NCI-H1048 (cell line): ENCODE measurements around the gene SF3B4.

Experiments used
- DNase-seq: peaks from one replicate; lab custom pipeline; 2025; lab: John Stamatoyannopoulos, UW

The SF3B4 gene

GRCh38 chr1:149932474-149932873 lies 4.9 kb upstream of the SF3B4 start:
- DNase-seq: no peak

DNA sequence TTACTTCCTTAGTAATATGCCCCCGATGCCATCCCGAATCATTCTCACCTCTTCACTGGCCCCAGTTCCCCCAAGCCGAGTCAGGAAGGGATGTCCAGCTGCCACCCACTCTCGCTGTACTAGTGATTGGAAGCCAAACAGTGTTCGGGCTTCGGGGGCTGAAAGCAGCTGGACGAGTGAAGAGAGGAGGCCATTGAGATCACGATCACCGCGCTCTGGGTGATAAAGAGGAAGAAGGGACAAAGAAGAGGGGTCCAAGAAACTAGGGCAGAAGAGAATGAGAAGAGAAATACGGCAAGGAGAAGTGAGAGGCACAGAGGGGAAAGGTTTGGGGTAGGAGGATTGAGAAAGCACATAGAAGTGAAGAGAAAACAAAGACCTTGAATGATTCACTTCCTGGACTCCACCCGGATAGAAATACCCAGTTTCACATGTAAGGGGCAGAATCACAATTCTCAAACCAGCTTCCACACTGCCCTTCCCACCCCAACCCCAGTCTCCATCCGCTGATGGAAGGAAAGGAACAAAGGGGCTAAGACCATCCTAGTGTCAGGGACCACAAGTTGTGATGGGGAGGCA lies 3.7 kb upstream of the SF3B4 start:
- DNase-seq: no peak

DNA sequence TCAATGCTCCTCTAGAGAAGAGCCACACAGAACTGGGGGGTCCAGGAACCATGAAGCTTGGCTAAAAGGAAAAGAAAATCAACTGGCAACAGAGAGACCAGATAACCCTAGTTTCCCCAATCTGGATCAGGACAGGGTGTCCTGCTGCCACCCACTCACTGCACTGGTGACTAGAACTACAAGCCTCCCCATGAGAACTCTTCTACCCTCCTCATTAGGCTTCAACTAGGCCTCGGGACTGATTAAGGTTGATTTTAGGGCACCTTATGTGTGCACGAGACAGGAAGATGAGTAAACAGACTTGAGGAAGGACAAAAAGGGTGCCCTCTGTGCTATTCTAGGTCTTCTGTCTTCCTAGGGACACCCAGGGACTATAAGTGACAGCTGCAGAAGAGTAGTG lies 2.3 kb upstream of the SF3B4 start:
- no peak for DNase-seq

- no peak for DNase-seq
Measured at GRCh38 chr1:149928401-149928724, 760 bp upstream of the SF3B4 start.

GRCh38 chr1:149927056-149927562 lies 494 bp downstream of the SF3B4 start:
- DNase-seq: no peak

DNA sequence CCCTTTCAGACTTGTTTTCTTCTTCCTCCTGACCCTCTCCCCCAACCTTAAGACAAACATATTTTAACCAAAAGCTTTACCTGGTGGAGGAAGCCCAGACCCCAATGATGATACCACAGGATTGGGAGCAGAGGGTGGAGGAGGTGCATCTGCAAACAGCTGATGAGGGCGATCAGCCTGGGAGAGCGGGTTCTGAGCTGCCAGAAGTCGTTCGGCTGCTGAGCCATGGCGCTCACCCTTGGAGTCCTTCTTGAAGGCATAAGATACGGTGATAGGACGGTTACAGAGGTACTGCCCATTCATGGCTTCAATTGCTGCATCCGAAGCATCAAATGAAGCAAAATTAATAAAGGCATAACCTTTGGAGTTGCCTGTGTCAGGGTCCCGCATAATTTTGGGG lies 1.3 kb downstream of the SF3B4 start:
- no peak for DNase-seq

- no peak for DNase-seq
Measured at GRCh38 chr1:149925751-149926150, 1.9 kb downstream of the SF3B4 start.

DNA sequence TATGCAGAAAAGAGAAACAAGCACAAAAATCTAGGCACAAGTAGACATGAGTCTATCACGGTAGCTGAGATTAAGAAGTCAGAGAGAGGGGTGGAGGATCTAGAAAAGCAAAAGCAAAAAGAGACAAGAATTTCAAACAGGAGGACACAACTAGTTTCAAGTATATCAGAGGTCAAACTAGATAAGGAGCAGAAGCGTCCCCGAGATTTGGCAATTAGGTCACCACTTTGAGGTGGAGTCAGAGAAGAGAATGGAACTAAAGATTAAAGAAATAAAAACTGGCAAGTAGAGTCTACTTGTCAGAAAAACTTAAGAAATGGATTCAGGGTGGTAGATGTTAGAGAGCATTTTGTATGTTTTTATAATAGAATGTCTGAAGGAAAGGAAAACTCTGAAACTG lies 2.3 kb downstream of the SF3B4 start:
- DNase-seq: no peak

DNA sequence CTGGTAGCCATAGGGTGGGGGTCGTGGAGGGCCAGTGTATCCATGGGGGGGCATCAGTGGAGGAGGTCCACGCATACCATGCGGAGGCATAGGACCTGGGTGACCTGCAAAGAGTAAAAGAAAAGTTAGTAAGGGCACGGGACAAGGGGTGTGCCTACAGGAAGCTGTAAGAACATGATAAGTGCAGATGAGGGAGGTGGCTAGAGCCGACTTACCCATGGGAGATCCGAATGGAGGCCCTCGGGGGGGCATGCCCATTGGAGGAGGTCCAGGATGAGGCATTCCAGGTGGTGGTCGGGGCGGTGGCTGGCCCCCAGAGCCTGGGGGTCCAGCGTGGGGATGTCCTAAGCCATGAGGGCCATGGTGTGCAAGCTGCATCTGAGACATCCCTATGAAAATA lies 4.0 kb downstream of the SF3B4 start:
- DNase-seq: no peak

DNA sequence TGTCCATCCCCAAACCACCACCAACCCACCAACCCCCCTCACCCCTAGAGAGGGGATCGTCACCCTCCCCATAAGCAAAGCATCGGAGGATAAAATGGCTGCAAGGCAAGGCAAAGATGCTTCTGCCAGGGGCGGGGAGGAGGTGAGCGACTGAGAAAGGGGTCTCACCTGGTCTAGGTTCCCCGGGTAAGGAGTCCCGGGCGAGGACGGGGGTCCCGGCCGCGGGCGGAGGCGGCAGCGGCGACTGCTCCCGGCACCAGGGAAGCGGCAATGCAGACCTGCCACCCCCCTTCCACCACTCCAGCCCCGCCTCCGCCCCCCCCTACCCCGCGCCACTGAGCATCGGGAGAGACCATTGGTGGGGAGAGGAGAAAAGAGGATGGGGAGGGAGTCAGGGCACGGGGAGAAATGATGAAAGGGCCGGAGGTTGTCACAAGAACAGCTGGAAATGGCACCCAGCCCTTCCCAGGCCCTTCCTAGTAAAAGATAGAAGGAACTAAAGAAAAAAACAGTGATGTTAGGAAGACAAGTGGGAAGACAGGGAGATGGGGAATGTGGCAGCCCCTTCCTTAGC lies 9.9 kb downstream of the SF3B4 start, which contains the start of gene SV2A:
Gene SV2A, minus strand, starts transcription at position 274 of the 574 bp plus-strand sequence. CDS start 4,004 bp downstream, outside the sequence.
- DNase-seq: no peak

DNA sequence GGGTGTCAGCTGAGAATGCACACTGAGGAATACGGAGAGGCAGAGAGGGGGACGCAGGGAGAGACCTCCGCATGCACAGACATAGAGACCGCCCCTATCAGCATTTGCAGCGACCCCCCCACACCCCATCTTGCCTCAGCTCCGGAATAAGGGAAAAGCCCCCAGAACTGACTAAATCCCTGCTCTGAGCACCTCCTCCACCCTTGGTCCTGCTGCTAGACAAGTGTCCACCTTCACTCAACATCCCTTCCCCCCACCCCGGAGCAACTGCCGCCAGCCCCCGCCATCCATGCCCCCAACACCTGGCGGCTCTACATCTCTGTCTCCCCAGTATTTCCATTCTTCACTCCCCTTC lies 10.7 kb downstream of the SF3B4 start:
- DNase-seq: no peak

DNA sequence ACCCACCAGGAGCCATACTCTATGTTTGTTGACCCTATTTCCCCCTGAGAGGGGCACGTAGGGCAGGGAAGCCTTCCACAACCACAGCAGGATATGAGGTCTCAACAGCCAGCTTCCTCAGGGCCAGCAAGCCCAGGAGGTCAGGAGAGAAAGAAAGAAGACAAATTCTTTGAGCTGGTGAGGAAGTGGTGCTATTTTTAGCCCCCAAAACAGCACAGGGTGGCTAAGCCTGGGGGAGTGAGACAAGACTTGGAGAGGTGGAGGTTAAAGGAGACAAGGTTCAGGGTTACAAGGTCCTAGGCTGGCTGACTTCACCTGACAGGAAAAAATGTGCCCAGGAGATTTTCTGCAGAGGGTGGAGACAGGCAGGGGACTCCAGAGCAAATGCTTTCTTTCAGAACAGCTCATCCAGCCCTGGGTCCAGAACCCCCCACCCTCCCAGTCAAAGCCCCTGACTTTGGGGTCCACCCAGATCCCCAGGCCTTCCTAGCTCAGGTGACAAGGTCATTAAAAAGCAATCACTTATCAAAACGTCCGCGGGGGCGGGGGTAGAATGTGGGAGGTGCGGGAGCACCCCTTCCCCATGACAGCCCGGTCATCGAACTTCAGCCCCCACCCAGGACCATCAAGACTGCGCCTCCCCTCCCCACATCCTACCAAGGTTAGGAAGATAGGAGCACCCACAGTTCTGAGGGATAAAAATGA lies 11.3 kb downstream of the SF3B4 start:
- DNase-seq: no peak

DNA sequence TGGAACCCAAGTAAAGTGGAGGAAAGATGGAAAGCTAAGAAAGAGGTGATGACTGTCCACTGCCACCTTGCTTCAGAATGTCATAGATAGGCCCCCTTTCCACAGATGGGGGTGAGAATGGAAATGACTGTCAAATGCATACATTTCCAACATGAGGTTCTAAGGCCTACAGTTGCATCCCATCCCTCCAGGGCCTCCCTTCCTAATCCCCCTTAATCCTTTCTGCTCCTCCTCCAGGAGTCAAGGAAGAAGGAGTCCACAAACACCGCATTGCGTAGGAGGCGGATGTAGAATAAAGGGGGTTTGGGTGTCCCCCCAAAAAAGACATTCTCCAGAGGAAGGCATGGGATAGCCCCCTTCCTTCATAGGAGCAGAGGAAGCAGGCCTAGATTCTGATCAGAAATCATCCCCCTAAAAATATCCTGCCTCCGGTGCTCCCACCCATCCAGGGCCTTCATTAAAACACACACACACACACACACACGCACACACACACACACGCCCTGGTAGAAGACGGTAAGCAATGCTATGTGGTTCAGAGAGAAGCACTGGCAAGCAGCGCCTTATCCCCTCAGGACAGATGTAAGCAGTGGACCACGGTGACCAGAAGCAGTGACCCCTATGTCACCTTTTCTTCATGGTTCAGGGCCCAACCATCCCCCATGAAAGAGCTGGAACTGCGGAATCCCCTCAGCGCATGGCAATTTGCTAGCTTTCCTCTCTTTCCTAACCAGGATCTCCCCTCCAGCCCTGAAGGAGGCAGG lies 12.0 kb downstream of the SF3B4 start:
- DNase-seq: no peak

- no peak for DNase-seq
Measured at GRCh38 chr1:149914545-149914944, 13.1 kb downstream of the SF3B4 start.

- DNase-seq: no peak
Measured at GRCh38 chr1:149906570-149907075, 21.0 kb downstream of the SF3B4 start.

- no peak for DNase-seq
Measured at GRCh38 chr1:149903836-149904491, 23.6 kb downstream of the SF3B4 start.

DNA sequence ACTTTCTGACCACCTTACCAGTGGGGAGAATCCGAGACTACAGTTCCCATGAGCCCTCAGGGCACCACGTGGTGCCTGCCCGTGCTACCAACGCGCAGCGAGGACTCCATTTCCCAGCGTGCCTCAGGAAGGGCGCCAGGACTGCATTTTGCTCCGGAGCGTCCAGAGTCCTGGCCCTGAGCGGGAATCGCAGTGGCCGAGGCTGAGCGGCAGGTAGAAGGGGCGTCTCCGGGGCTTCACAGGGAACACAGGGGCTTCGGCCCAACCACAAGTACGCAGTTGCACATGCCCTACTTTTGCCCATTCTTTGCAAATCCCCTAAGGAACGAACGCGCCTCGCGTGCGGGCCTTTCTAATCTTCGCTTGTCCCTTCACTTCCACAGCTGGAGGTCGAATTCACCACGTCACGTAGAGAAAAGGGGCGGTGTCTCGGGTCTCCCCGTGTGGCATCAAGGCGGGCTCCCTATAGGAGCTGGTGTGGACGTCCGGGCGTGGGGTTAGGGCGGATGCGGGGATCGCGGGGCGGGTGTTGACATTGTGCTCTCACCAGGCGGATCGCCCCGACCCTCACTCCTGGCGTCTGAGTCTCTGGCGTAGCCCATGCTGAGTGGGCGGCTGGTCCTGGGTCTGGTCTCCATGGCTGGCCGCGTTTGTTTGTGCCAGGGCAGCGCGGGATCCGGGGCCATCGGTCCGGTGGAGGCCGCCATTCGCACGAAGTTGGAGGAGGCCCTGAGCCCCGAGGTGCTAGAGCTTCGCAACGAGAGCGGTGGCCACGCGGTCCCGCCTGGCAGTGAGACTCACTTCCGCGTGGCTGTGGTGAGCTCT lies 27.9 kb downstream of the SF3B4 start, which contains the start of gene BOLA1:
Gene BOLA1, plus strand, starts transcription at position 109 of the 825 bp plus-strand sequence. Its CDS starts 492 bp downstream, at position 601.
- peak; percentile 98 for DNase-seq

DNA sequence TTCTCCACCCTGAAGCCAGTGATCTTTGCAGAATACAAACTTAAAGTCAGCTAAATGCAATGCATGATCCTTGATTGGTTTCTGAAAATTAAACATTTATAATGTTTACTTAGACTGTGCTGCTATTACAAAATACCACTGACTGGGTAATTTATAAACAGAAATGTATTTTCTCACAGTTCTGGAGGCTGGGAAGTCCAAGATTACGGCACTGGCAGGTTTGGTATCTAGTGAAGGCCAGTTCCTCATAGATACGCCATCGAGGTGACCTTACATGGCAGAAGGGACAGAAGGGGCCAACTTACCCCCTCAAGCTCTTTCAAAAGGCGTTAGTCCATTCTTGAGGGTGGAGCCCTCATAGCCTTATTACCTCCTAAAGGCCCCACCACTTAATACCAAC lies 31.0 kb downstream of the SF3B4 start:
- no peak for DNase-seq

DNA sequence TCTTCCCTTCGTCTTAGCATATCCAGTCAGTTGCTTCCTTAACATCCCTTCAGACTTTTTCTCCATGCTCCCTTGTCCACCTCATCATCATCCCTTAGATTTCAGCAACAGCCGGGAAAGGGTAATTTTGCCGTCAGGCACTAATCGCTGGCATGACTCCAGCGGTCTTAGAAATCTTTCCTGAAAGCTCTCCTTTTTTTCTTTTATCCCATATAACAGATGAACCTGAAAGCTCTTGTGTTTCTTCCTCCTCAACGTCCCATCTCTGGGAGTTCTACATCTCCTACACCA lies 38.7 kb downstream of the SF3B4 start:
- no peak for DNase-seq

- DNase-seq: peak; percentile 72
Measured at GRCh38 chr1:149888247-149888998, 39.2 kb downstream of the SF3B4 start.
